ENCODE data around the gene TBC1D22B. TPM values are rescaled to one million over a fixed set of nuclear protein-coding genes. Genes with fewer than 3 reads are reported as not detected.
"Not testable (repeated sequence)": the region's sequence is repeated elsewhere in the genome, so short reads cannot be mapped to it uniquely, and the experiment has no call there.

TBC1D22B gene
- total RNA-seq, 4 donors from 2014 or later = 14.8 to 19.6 (median 17.6) TPM

DNA sequence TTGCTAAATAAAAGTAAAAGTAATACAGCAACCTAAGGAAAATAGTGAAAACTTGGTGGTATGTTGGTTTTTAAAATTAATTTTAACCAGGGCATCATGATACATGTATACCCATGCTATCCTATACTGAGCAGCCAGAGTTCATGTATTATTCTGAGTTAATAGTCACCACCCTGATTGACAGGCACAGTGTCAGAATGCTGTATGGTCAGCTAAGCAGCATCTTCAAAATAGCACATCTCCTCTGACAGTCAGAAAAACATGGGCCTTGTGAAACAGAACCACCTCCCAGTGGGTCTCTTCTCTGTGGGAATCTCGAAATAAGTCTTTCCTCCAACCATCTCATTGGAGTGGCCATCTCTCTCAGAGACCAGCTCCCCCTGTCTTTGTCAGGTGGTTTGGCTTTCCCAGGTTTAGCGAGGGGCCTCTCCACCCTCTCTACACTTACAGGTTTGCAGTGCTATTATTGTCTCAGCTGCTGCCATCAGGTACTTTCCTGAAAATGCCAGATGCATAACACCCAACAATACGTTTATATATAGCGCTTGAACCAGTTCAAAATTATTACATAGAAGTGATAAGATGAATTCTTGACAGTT lies 49.2 kb downstream of the TBC1D22B start:
- TF ChIP-seq, protein P1, sequence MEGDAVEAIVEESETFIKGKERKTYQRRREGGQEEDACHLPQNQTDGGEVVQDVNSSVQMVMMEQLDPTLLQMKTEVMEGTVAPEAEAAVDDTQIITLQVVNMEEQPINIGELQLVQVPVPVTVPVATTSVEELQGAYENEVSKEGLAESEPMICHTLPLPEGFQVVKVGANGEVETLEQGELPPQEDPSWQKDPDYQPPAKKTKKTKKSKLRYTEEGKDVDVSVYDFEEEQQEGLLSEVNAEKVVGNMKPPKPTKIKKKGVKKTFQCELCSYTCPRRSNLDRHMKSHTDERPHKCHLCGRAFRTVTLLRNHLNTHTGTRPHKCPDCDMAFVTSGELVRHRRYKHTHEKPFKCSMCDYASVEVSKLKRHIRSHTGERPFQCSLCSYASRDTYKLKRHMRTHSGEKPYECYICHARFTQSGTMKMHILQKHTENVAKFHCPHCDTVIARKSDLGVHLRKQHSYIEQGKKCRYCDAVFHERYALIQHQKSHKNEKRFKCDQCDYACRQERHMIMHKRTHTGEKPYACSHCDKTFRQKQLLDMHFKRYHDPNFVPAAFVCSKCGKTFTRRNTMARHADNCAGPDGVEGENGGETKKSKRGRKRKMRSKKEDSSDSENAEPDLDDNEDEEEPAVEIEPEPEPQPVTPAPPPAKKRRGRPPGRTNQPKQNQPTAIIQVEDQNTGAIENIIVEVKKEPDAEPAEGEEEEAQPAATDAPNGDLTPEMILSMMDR (IDR thresholded peaks at IDR 0.05) = no peak
- no peak for TF ChIP-seq POLR2A (IDR thresholded peaks at IDR 0.05)
- WGBS, 2 donors = 90 to 91% methylated on average over 4 of the region's 4 CpGs
- no peak overlapping the region for H3K4me3 ChIP-seq (ENCODE audit: low read depth, poor library complexity, severe bottlenecking)
- intact Hi-C loops (cut with DNase I; ENCODE audit: low total_unique reads) = no loop called here
- no peak for DNase-seq (ENCODE audit: low spot score in 2 of 2)

DNA sequence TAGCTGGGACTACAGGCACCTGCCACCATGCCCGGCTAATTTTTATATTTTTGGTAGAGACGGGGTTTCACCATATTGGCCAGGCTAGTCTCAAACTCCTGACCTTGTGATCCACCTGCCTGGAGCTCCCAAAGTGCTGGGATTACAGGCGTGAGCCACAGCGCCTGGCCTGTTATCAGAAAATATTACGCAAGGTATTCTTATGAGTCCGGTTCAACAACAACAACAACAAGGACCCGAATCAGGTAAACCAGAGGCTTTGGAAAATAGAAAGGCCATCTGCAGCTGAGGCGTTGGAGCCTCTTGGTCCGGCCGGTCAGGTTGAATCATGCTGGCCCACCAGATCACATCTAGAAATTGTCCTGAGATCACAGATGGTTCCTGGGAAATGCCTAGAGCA lies 49.9 kb downstream of the TBC1D22B start:
- intact Hi-C loops (cut with DNase I; ENCODE audit: low total_unique reads); H3K4me3 ChIP-seq (ENCODE audit: low read depth, poor library complexity, severe bottlenecking); DNase-seq (ENCODE audit: low spot score in 2 of 2): not testable (repeated sequence)
- WGBS, 2 donors = 63 to 77% methylated on average over 10 of the region's 10 CpGs

DNA sequence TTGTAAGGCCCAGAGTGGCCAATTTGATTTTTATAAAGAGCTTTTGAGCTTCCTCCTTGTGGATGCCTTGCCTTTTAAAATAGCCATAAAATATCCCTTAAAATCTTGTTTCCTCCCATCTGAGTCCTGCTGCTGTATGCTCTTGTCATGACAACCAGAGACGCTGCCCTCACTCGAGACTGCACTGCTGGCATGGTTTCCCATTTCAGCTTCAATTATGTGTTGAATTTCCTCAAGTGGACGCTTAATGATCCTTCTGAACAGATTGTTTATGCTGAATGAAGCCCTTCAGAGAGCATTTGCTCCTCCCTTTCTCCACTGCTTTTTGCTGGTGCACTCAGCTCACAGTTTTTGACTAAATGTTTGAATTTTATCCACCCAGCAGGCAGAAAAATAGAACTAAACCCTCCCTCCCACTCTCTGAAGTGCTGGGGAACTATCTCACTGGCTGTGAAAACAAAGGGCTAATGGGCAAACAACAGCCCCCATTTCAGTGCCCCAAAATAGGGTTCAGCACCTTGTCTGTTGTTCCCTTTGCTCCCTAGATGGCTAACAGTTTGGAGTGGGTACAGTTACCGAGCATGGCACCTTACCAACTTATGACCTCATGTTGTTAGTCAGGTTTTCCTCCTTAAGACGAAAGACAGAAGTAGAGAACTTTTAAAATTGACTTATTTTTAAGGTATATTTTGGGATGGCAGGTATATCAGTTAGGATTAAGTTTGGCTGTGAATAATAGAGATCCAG lies 50.7 kb downstream of the TBC1D22B start:
- DNase-seq (ENCODE audit: low spot score in 2 of 2) = no peak
- no peak for TF ChIP-seq POLR2A (IDR thresholded peaks at IDR 0.05)
- TF ChIP-seq, protein P1 (IDR thresholded peaks at IDR 0.05) = no peak
- no peak overlapping the region for H3K4me3 ChIP-seq (ENCODE audit: low read depth, poor library complexity, severe bottlenecking)
- intact Hi-C loops (cut with DNase I; ENCODE audit: low total_unique reads) = no loop called here
- 33 to 40% methylated on average over 5 of the region's 5 CpGs for WGBS, 2 donors

DNA sequence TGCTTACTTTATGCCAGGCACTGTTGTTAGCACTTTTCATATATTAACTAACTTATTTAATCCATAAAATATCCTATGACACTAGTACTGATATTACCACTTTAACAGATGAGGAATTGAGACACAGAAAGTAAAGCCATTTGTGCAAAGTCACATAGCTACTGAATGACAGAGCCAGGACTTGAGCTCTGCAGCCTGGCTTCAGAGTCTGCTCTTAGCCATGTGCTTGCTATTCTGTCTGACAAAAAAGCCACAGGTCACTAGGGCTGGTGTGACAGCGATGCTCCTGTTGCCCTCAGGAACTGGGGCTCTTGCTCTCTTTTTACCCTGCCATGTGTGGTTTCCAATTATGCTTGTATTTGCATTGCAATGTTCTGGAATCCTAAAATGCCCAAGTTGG lies 51.5 kb downstream of the TBC1D22B start:
- intact Hi-C loops (cut with DNase I; ENCODE audit: low total_unique reads) = no loop called here
- WGBS, 2 donors = 89% methylated on average over 1 of the region's 1 CpG
- no peak overlapping the region for H3K4me3 ChIP-seq (ENCODE audit: low read depth, poor library complexity, severe bottlenecking)
- DNase-seq (ENCODE audit: low spot score in 2 of 2) = no peak
- no peak for TF ChIP-seq POLR2A (IDR thresholded peaks at IDR 0.05)
- TF ChIP-seq, protein P1 (IDR thresholded peaks at IDR 0.05) = no peak

DNA sequence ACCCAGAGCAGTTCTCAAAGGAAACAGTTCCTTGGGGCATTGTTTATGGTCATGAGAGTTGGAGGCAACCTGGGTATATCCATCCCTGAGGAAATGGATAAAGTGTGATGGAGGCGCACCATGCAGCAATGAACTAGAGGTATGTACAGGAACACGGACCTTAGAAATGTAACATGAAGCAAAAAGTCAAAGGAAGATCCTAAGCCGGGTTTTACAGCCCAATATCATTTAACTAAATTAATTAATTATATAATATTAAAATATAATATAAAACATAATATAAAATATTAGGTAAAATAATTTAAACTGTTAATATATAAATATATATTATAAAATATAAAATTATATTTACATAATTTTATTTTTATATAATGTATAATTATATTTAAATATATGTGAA lies 52.1 kb downstream of the TBC1D22B start:
- intact Hi-C loops (cut with DNase I; ENCODE audit: low total_unique reads) = no loop called here
- 66 to 95% methylated on average over 3 of the region's 3 CpGs for WGBS, 2 donors
- no peak overlapping the region for H3K4me3 ChIP-seq (ENCODE audit: low read depth, poor library complexity, severe bottlenecking)
- DNase-seq (ENCODE audit: low spot score in 2 of 2) = no peak
- no peak for TF ChIP-seq POLR2A (IDR thresholded peaks at IDR 0.05)
- TF ChIP-seq, protein P1 (IDR thresholded peaks at IDR 0.05) = no peak

DNA sequence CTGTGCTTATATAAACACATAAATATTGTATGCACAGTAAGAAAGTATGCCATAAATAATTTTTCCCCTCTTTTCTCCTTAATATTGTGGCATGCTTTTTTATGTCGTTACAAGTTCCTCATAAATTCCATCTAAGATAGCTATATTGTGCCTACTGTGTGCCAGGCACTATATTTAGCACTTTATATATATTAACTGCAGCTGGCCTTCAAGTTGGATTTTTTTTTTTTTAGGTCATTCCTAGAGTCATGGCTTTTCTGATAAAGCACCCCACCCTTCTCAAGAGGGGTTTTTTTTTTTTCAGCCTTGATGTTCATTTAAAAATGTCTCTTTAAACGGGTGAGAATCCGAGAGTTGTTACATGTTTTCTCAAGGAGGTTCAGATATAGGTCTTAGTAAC lies 53.4 kb downstream of the TBC1D22B start:
- DNase-seq (ENCODE audit: low spot score in 2 of 2) = no peak
- WGBS, 2 donors = 93 to 94% methylated on average over 3 of the region's 3 CpGs
- no peak overlapping the region for H3K4me3 ChIP-seq (ENCODE audit: low read depth, poor library complexity, severe bottlenecking)
- no peak for TF ChIP-seq POLR2A (IDR thresholded peaks at IDR 0.05)
- TF ChIP-seq, protein P1 (IDR thresholded peaks at IDR 0.05) = no peak
- intact Hi-C loops (cut with DNase I; ENCODE audit: low total_unique reads) = no loop called here

Measured in lower leg skin (tissue), 4 donors.